AG04449 (cell line): Measurements from ENCODE around the gene ADAMTSL2.

Source experiments
- CTCF ChIA-PET: fragments of 350-600 bp; formaldehyde crosslinking; extraction: SDS; loops from one replicate; lab custom pipeline; 2021; ENCODE audit warnings: antibody characterized with exemption; lab: Yijun Ruan, JAX
- POLR2A ChIA-PET: fragments of 400-600, 350-600 bp; formaldehyde crosslinking; extraction: SDS; loops from one replicate; lab custom pipeline; 2020; ENCODE audit warnings: antibody characterized with exemption, inconsistent platforms; lab: Yijun Ruan, JAX
- DNase-seq: peaks from one replicate; pipeline ENCODE4 v3.0.0-alpha.2; 2010; ENCODE audit warnings: low read depth, low spot score
- H3K4me3 ChIP-seq: 2 replicates; pipeline ENCODE4 v1.5.1; 2011; ENCODE audit warnings: low read depth, mild to moderate bottlenecking, control low read depth, low read length
- CTCF ChIP-seq: IDR thresholded peaks from one replicate; pipeline ENCODE4 v1.5.1; 2011; ENCODE audit warnings: mild to moderate bottlenecking, moderate library complexity, low read length, control low read depth, inconsistent platforms; ENCODE audit not compliant: insufficient read depth; ENCODE audit errors: missing control alignments

Gene ADAMTSL2

GRCh38 chr9:133584559-133585476 is 50.3 kb downstream of the ADAMTSL2 start:
- ChIA-PET CTCF (interaction anchor here (1.5 kb wide), 1 partner anchor 158 kb away, joined by 5 read pairs; no protein-coding TSS in a partner anchor), POLR2A (no interaction called here)
- H3K4me3 ChIP-seq, result no peak overlapping the region
- TF ChIP-seq CTCF, result no peak
- DNase-seq, result no peak

GRCh38 chr9:133585481-133586351 is 51.2 kb downstream of the ADAMTSL2 start:
- TF ChIP-seq CTCF, result no peak
- DNase-seq, result no peak
- CTCF ChIA-PET, result interaction anchor here (1.5 kb wide), 1 partner anchor 157 kb away, joined by 5 read pairs; no protein-coding TSS in a partner anchor
- POLR2A ChIA-PET, result no interaction called here
- no peak overlapping the region for H3K4me3 ChIP-seq

- no peak for TF ChIP-seq CTCF
- H3K4me3 ChIP-seq, result no peak overlapping the region
- ChIA-PET CTCF (interaction anchor here (1.5 kb wide), 1 partner anchor 156 kb away, joined by 3 read pairs; no protein-coding TSS in a partner anchor), POLR2A (no interaction called here)
- no peak for DNase-seq
Measured at GRCh38 chr9:133587051-133587450, 52.5 kb downstream of the ADAMTSL2 start.

- CTCF ChIA-PET, result interaction anchor here (1.5 kb wide), 1 partner anchor 155 kb away, joined by 3 read pairs; no protein-coding TSS in a partner anchor
- POLR2A ChIA-PET, result no interaction called here
- no peak overlapping the region for H3K4me3 ChIP-seq
- no peak for TF ChIP-seq CTCF
- DNase-seq, result no peak
Measured at GRCh38 chr9:133587466-133587865, 53.0 kb downstream of the ADAMTSL2 start.

GRCh38 chr9:133589454-133590227 is 55.1 kb downstream of the ADAMTSL2 start:
- no peak for DNase-seq
- POLR2A ChIA-PET, result no interaction called here
- H3K4me3 ChIP-seq, result no peak overlapping the region
- CTCF ChIA-PET, result no interaction called here
- peak; percentile 11 for TF ChIP-seq CTCF
